HG03108 (cell line): ENCODE data around the gene DHX58.

Experiments
- ATAC-seq: cut with Tn5 transposase; IDR thresholded peaks from one replicate; pipeline ENCODE4 v1.9.1; 2021; ENCODE audit warnings: moderate library complexity; ENCODE audit not compliant: unreplicated experiment

DHX58 gene

DNA sequence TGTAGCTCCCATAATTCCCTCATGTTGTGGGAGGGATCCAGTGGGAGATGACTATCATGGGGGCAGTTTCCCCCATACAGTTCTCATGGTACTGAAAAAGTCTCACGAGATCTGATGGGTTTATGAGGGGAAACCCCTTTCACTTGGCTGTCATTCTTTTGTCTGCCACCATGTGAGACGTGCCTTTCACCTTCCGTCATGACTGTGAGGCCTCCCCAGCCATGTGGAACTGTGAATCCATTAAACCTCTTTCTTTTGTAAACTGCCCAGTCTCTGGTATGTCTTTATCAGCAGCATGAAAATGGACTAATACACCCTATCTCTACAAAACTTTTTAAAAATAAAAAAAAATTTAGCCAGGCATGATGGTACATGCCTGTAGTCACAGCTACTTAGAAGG is 55.9 kb downstream of the DHX58 start:
- no peak for ATAC-seq

DNA sequence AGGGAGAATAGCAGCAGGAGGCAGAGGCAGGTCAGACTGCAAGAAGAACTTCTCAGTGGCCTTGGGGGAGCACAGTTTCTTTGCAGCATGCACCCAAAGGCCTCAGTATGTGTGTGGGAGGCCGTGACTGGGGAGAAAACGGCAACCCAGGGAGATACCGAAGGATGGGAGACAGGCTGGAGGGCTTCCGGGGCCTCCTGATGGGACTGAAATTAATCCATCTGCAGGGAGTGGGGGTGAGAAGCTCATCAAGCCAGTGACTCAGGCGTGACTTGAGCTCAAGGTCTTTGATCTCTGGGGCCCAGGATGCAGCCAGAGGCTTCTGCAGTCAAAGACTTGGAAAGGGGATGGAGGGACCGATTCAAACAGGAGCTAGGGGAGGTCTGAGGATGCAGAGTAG is 57.0 kb downstream of the DHX58 start:
- no peak for ATAC-seq

DNA sequence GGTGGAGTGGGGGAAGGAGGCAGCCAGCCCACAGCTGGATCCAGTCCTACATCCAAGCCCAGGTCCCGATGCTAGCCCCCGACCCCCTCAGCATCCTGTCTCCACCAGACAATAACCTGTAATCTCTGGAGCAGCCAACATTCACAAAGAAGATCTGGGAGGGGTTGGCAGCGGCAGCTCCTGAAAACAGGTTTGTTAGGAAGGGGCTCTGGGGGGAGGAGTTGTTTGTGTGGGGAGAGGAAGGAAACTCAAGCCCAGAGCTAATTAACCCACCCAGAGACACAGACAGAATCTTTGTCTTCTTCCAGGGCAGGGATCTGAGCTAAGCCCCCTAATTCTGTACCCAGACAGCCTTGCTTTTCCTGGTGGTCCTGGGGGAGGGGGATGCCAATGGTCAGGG is 57.5 kb downstream of the DHX58 start:
- ATAC-seq: no peak

DNA sequence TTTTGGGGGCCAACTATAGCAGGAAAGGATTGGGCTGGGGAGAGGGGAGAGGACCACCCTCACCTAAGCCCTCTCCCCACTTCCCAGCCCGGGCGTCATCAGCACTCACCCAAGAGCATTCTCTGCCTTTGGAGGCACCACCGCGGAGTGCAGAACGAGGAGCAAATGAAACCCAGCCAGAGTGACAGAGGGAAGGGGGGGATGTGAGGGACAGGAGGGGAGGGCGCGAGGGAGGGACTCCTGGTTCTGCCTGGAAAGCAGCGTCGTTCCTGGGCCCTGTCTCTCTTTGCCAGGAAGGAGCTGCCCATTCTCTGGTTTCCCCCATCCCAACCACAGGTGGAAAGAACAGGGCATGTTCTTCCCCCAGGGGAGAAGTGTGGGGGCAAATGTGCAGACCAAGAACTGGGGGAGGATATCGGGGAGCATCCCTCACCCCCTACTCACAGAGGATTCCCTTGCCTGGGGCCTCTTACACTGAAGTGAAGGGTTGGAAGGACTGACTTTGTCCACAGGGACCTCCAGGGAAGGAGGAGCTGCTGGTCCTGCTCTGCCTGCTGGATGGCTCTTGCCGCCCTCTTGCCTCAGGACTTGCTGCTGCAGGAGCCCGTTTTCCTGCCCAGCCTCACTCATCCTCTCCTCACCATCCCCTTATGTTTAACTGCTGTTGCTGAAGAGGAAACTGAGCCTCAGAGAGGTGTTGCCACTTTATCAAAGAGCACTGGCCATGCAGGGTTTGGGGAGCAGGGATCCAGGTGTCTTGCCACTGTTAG is 58.6 kb downstream of the DHX58 start:
- ATAC-seq: no peak

DNA sequence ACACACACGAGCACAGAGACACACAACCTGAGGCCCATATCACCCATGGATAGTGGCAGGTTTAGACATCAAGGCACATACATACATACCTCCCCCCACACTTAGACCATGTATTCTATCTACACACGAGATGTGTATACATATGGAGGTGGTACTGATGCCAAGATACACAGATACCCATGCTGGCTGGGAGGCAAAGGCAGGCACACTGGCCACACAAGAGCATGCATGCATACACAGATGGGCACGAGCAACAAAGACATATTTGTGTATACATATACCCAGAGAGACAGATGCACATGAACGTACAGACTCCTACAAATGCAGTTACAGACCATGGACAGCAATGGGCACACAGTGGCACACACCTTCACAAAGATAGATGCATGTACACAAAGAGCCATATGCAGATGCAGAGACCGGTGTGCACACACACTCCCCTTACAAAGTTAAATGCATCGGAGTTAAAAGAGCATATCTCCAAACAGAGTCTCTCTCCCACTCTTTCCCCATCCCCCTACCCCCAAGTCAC is 60.1 kb downstream of the DHX58 start:
- ATAC-seq: no peak

DNA sequence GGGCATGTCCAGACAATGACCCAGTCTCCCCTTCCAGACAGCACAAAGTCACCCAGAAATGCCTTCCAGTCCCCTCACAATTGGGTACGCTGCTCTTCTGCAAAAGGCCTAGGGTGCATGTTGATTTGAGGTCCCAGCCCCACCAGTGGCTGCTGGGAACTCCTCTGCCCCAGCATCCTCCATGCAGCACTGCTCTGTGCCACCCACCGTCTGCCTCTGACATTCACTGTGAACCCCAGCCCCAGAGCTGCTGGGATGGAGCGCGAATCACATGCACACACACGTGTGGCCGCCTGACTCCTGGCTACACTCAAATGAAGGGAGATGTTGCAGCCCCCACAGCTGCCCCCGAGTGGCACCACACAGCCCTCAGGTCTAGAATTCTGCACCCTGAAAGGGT is 60.9 kb downstream of the DHX58 start:
- ATAC-seq: no peak
